DND-41 (cell line): ENCODE measurements around the gene CLEC3A.

ENCODE experiments used
- CTCF ChIP-seq: IDR thresholded peaks from 2 replicates; pipeline ENCODE4 v1.5.1; 2012; ENCODE audit warnings: borderline replicate concordance, low read length, moderate library complexity, mild to moderate bottlenecking; ENCODE audit not compliant: poor library complexity, severe bottlenecking; ENCODE audit errors: extremely low read depth
- EZH2 ChIP-seq: IDR thresholded peaks from 3 replicates; pipeline ENCODE4 v1.6.1; 2012; ENCODE audit warnings: borderline replicate concordance, low read depth, mild to moderate bottlenecking, moderate library complexity, low read length, inconsistent platforms; ENCODE audit not compliant: severe bottlenecking

GRCh38 chr16:78045865-78046581 lies 23.7 kb downstream of the CLEC3A start:
- TF ChIP-seq CTCF, result no peak
- TF ChIP-seq EZH2, result no peak
